GM18519 (cell line): ENCODE data around the gene DTX1.

ENCODE experiments used
- ATAC-seq: cut with Tn5 transposase; IDR thresholded peaks from one replicate; pipeline ENCODE4 v1.9.1; 2021; ENCODE audit warnings: mild to moderate bottlenecking, moderate library complexity; ENCODE audit not compliant: unreplicated experiment, low FRiP score

DTX1 gene

GRCh38 chr12:113054948-113055486, 1.5 kb upstream of the DTX1 start:
- no peak for ATAC-seq

GRCh38 chr12:113055594-113056380, 743 bp upstream of the DTX1 start:
- ATAC-seq: no peak

GRCh38 chr12:113056381-113056630, 224 bp upstream of the DTX1 start:
- ATAC-seq: no peak

GRCh38 chr12:113057565-113058485, 1.3 kb downstream of the DTX1 start:
- no peak for ATAC-seq

- ATAC-seq: no peak
Measured at GRCh38 chr12:113058553-113058952, 2.0 kb downstream of the DTX1 start.

DNA sequence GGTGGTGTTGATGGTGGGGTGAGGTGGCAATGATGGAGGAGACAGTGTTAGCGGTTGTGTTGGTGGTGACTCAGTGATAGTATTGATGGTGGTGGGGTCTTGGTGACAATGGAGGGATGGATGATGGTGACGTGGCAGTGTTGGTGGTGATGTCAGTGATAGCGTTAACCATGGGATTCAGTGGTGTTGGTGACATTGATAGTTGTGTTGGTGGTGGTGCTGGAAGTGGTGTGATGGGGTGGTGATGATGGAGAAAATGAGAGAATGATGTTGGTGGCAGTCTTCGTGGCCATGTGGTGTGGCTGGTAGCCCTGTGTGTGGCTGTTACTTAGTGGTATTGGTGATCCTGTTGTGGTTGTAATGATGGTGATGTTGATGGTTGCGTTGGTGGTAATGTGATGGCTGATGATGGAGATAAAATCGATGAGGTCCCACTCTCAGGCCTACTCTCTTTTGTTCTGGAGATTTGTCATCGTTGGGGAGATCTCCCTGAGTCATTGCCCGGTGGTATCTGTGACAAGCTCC, 2.6 kb downstream of the DTX1 start:
- no peak for ATAC-seq

DNA sequence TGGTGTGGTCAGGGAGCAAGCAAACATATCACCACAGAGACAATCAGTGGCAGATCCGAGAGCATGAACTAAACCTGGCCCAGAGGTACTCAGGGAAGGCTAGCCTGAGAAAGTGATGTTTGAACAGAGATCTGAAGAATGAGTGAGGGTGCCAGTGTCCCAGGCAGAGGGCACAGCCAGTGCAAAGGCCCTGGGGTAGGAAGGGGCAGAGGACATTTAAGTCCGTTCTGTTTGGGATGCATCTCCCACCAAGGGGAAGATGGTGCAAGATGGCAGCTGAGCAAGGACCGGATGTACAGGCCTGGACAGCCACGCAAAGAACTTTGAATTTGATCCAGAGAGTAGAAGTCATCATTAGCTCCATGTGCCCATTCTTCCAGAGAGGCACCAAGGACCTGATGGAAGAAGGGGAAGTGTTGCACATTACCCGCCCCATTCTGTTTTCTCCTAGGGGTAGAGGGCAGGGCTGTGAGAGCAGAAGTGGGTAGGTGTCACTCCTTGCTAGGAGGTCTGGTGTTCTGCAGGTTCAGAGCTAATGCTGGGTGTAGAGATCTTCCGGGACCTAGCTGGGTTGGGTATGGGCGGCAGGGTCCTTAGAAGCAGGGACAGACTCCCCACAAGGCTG, 3.9 kb downstream of the DTX1 start:
- no peak for ATAC-seq

DNA sequence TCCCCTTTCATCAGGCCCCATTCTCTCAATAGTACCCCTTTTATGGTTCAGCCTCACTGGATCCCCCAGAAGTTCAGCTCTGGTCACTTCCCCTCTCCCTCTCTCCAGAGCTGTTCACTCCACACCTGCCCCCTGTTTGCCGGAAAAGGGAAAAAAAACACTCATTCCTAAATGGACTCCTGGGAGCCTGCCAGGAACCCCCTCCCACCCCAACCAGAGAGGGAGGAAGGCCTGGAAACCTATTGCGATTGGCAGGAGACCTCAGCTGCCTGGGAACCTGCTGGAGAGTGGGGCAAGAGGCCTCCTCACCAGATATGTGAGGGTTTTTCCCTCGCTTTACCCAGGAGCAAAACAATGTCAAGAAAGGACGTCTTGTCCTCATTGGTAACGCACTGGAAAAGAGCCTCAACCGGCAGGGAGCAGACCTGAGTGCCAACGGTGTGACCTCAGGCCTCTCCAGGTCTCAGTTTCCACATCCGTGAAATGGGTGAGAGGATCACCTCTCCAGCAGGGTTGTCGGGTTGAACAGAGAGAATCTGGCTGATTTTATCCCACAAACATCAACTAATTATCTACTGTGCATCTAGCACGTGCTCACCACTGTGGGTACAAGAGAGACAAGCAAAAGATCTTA, 4.6 kb downstream of the DTX1 start:
- no peak for ATAC-seq

GRCh38 chr12:113062502-113063395, 6.2 kb downstream of the DTX1 start:
- ATAC-seq: no peak

- ATAC-seq: no peak
Measured at GRCh38 chr12:113063396-113064350, 7.1 kb downstream of the DTX1 start.

- no peak for ATAC-seq
Measured at GRCh38 chr12:113064395-113065125, 8.0 kb downstream of the DTX1 start.

DNA sequence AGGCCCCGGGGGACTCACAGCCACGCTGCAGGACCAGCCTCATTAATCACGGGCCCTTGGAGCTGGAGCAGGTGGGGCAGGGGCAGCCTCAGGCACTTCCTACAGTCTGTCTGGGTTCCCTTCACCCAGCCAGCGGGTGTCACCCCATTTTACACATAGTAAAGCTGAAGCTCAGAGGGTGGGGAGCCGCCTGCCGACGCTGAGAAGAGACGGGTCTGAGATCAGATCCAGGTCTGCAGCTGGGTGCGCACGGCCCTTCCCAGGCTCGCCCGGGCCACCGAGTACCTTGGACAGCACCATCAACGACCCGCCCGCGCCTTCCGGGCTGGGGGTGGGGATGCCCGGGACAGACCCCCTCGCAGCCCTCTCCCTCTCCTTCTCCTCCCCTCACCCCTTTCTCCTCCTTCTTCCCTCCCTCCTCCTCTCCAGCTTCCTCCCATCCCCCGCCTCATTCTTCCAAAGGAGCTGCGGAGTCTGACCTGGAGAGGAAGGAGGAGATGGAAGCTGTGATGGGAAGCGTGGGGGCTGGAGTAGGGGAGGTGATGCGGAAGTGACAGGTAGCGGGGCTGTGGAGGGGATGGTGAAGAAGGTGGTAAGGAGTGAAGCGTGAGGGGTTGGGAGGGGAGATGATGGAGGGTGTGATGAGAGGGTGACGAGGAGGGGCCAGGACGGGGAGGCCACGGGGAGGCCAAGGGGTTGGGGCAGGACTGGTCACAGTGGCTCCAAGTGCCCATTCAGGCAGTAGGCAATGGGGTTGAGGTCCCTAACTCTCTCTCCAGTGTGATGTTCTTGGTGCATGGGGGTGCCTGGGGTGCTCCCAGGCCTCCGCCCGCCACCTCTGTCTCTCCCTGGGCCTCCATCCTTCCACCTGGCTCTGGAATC, 8.8 kb downstream of the DTX1 start:
- ATAC-seq: no peak

DNA sequence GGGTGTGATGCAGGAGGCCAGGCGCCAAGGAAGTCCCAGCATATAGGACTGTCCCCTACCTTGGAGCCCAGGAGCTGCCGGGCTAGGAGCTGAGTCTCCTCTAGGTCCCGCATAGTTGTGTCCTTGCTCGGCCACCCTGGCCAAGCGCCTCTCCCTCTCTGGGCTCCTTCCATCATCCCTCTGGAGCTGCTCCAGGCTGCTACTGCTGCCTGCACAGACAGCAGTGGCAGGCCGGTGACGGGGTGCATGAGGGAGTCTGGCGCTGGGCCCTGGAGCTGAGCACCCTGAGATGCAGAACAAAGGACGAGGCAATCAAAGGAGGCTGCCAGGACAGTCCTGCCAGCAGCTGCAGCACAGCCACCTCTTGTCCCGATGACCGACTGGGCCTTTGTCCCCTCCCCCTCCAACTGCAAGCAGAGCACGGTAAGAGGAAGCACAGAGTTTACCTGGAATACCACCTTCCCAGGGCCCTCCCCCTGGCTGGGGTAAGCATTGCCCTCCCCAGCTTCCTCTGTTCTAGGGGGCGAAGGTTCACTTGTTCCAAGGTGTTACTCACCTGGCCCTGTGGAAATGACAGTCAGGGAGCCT, 10.4 kb downstream of the DTX1 start:
- ATAC-seq: no peak

- ATAC-seq: no peak
Measured at GRCh38 chr12:113067987-113068935, 11.7 kb downstream of the DTX1 start.

DNA sequence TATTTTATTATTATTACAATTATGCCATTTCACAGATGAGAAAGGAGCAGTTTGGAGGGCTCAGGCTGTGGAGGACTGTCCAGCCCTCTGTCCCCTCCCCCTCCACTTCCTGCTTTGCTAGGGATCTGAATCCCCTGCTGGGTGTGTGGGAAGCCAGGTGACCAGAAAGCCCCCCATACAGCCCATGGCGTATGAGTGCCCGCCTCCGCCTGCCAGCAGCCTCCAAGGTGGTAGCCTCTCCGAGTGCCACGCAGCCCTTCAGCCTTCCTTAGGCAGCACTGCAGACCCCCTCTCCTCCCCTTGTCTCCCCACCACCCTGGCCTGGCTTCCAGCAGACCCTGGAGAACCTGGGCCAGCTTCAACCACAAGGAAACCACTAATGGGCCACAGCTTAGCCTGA, 12.6 kb downstream of the DTX1 start:
- ATAC-seq: no peak
